Measurements from ENCODE around the gene BTBD6. TPM values are rescaled to one million over a fixed set of nuclear protein-coding genes. Genes with fewer than 3 reads are reported as not detected.

Gene BTBD6
- total and polyA plus RNA-seq, 2 donors (not counting 3 experiments of a cell fraction or from before 2014, with no cell fraction given): 63.1 to 65.0 TPM

DNA sequence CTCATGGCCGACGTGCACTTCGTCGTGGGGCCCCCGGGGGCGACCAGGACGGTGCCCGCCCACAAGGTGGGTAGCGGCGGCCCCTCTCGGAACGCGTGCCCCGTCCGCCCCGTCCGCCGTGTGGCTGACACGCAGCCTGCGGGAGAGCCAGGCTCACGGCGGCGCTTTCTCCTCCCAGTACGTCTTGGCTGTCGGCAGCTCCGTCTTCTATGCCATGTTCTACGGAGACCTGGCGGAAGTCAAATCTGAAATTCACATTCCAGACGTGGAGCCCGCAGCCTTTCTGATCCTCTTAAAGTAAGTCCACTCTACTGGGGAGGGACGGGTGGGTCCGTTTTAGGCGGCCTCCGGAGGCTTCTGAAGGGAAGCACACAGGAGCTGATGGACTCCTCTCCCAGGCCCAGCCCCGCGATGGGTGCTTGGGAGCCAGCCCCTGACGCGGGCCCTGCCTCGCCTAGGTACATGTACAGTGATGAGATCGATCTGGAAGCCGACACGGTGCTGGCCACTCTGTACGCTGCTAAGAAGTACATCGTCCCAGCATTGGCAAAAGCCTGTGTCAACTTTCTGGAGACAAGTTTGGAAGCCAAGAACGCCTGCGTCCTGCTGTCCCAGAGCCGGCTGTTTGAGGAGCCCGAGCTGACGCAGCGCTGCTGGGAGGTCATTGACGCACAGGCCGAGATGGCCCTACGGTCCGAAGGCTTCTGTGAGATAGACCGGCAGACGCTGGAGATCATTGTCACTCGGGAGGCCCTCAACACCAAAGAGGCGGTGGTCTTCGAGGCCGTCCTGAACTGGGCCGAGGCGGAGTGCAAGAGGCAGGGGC lies 1.1 kb downstream of the BTBD6 start:
- H3K9me3 ChIP-seq (replicated peaks; ENCODE audit: control insufficient read depth, insufficient read depth, low read length): no peaks in the 10 kb centered on the region
- H3K9ac ChIP-seq (replicated peaks; ENCODE audit: extremely low read depth, insufficient read depth, low read length): peak overlapping the region; percentile 65
- peak; percentile 44 for FAIRE-seq
- ChIA-PET POLR2A (no interaction called here), CTCF (interaction anchor here (1.0 to 2.9 kb wide), 12 partner anchors 11 to 163 kb away, joined by 3 to 14 read pairs (median 5); partner anchors contain the start of gene JAG2)
- peak overlapping the region; percentile 4 for H2AFZ ChIP-seq (ENCODE audit: low read depth, low read length)
- peak; percentile 42 for DNase-seq (ENCODE audit: low read depth, low spot score)
- H3K4me1 ChIP-seq (ENCODE audit: control insufficient read depth, extremely low read depth, insufficient read depth, low read length): peaks cover 7% of the 10 kb centered on the region
- intact Hi-C loops (cut with micrococcal nuclease): loop anchor here (10.0 kb wide), 3 partner anchors 45 to 85 kb away; partner anchors contain the start of genes BRF1 and JAG2
- dilution Hi-C loops (cut with MboI; ENCODE audit: extremely low pct_ligation_motif_present, low sequenced_read_pairs): no loop called here
- no peaks in the 10 kb centered on the region for H3K27me3 ChIP-seq (ENCODE audit: control insufficient read depth in 2 of 2, insufficient read depth in 2 of 2, low read length in 2 of 2)
- H3K27ac ChIP-seq (ENCODE audit: insufficient read depth, low read depth, low read length): peak overlapping the region; percentile 38
- no peaks in the 10 kb centered on the region for H4K20me1 ChIP-seq (replicated peaks; ENCODE audit: control insufficient read depth, extremely low read depth, insufficient read depth, low read length)
- peaks cover 22% of the 10 kb centered on the region for H3K79me2 ChIP-seq (ENCODE audit: control insufficient read depth, insufficient read depth, low read length)
- H3K36me3 ChIP-seq (ENCODE audit: control insufficient read depth in 2 of 2, extremely low read depth in 1 of 2, insufficient read depth in 2 of 2, low read length in 2 of 2): peaks cover 2 to 28% of the 10 kb centered on the region in 2 experiments
- H3K4me2 ChIP-seq (ENCODE audit: insufficient read depth, low read length): peak overlapping the region; percentile 54
- H3K4me3 ChIP-seq (replicated peaks in 1 of 3; ENCODE audit: insufficient read depth in 1 of 3, low read depth in 1 of 3, low read length in 3 of 3): peak overlapping the region; percentile 45 to 80 (median 52)
- TF ChIP-seq POLR2AphosphoS5 (IDR thresholded peaks at IDR 0.05; ENCODE audit: insufficient read depth, low read depth, low read length) (no peak), FOS (IDR thresholded peaks at IDR 0.05; ENCODE audit: borderline replicate concordance, insufficient read depth, low read length) (no peak), JUN (IDR thresholded peaks at IDR 0.05; ENCODE audit: borderline replicate concordance, insufficient read depth, insufficient read length, low read depth) (no peak), MYC (IDR thresholded peaks at IDR 0.05; ENCODE audit: low read depth, low read length) (no peak), EZH2 (IDR thresholded peaks at IDR 0.05; ENCODE audit: borderline replicate concordance, low read depth, low read length, severe bottlenecking) (no peak), GATA2 (IDR thresholded peaks at IDR 0.05; ENCODE audit: insufficient read depth, insufficient read length, low read depth, low read length) (no peak), POLR2A (IDR thresholded peaks at IDR 0.05; ENCODE audit: low read depth, low read length) (no peak)
- TF ChIP-seq, protein P1, sequence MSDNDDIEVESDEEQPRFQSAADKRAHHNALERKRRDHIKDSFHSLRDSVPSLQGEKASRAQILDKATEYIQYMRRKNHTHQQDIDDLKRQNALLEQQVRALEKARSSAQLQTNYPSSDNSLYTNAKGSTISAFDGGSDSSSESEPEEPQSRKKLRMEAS (IDR thresholded peaks at IDR 0.05; ENCODE audit: insufficient read depth, insufficient read length): no peak
- TF ChIP-seq, protein P2, sequence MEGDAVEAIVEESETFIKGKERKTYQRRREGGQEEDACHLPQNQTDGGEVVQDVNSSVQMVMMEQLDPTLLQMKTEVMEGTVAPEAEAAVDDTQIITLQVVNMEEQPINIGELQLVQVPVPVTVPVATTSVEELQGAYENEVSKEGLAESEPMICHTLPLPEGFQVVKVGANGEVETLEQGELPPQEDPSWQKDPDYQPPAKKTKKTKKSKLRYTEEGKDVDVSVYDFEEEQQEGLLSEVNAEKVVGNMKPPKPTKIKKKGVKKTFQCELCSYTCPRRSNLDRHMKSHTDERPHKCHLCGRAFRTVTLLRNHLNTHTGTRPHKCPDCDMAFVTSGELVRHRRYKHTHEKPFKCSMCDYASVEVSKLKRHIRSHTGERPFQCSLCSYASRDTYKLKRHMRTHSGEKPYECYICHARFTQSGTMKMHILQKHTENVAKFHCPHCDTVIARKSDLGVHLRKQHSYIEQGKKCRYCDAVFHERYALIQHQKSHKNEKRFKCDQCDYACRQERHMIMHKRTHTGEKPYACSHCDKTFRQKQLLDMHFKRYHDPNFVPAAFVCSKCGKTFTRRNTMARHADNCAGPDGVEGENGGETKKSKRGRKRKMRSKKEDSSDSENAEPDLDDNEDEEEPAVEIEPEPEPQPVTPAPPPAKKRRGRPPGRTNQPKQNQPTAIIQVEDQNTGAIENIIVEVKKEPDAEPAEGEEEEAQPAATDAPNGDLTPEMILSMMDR (IDR thresholded peaks at IDR 0.05; ENCODE audit: extremely low read depth in 1 of 2, insufficient read depth in 1 of 2, low read depth in 1 of 2, low read length in 2 of 2): no peak
- TSS peak; percentile 29 for BruUV-seq (replicated peaks)
- H3K9me1 ChIP-seq (replicated peaks; ENCODE audit: control insufficient read depth, extremely low read depth, insufficient read depth, low read length): no peaks in the 10 kb centered on the region
